Activated T-cell treated with anti-CD3 and anti-CD28 coated beads, Interleukin-2, amount 50 U/mL, for 4 hours (primary cell): Measurements from ENCODE around the gene PRPH2. TPM values are rescaled to one million over a fixed set of nuclear protein-coding genes. Genes with fewer than 3 reads are reported as not detected.
"Not testable (repeated sequence)": the region's sequence is repeated elsewhere in the genome, so short reads cannot be mapped to it uniquely, and the experiment has no call there.

Experiments
- ATAC-seq, 2 donors: fragments of 200-7000 bp; cut with Tn5 transposase; one replicate each; pipeline ENCODE4 v1.10.0; 2021
- DNase-seq: peaks from one replicate; pipeline ENCODE4 v3.0.0-alpha.2; 2020
- H3K27me3 Mint-ChIP-seq: one replicate; pipeline ENCODE4 v1.8.0; 2021; ENCODE audit warnings: low read depth, mixed read lengths
- H3K36me3 Mint-ChIP-seq: one replicate; pipeline ENCODE4 v1.8.0; 2022; ENCODE audit warnings: mixed read lengths; ENCODE audit not compliant: insufficient read depth
- H3K4me1 Mint-ChIP-seq: one replicate; pipeline ENCODE4 v1.8.0; 2021; ENCODE audit warnings: low read depth, mixed read lengths
- H3K4me3 Mint-ChIP-seq: one replicate; pipeline ENCODE4 v1.8.0; 2021; ENCODE audit warnings: mild to moderate bottlenecking, moderate library complexity, mixed read lengths
- H3K9me3 Mint-ChIP-seq: one replicate; pipeline ENCODE4 v1.8.0; 2021; ENCODE audit warnings: mixed read lengths
- total RNA-seq, 3 donors: library from RNA; stranded (reverse); gene quantifications; one replicate each; pipeline ENCODE4 v1.2.1, GENCODE V29; 2021

PRPH2 gene
- total RNA-seq, 3 donors from 2014 or later = 0.05 TPM; not detected in 2

- Mint-ChIP-seq H3K9me3 (no peaks in the 10 kb centered on the region), H3K4me3 (no peak overlapping the region), H3K27me3 (peaks cover 2% of the 10 kb centered on the region), H3K36me3 (no peaks in the 10 kb centered on the region), H3K4me1 (peaks cover 18% of the 10 kb centered on the region)
- no peak for DNase-seq
- no peak for ATAC-seq
Measured at GRCh38 chr6:42724825-42725224, 2.4 kb upstream of the PRPH2 start.

GRCh38 chr6:42720739-42721138, 1.7 kb downstream of the PRPH2 start:
- peaks cover under 1% of the 10 kb centered on the region for H3K4me1 Mint-ChIP-seq
- peaks cover 2% of the 10 kb centered on the region for H3K27me3 Mint-ChIP-seq
- DNase-seq (no peak), ATAC-seq (no peak)
- H3K9me3 Mint-ChIP-seq = no peaks in the 10 kb centered on the region
- no peak overlapping the region for H3K4me3 Mint-ChIP-seq
- H3K36me3 Mint-ChIP-seq = no peaks in the 10 kb centered on the region

DNA sequence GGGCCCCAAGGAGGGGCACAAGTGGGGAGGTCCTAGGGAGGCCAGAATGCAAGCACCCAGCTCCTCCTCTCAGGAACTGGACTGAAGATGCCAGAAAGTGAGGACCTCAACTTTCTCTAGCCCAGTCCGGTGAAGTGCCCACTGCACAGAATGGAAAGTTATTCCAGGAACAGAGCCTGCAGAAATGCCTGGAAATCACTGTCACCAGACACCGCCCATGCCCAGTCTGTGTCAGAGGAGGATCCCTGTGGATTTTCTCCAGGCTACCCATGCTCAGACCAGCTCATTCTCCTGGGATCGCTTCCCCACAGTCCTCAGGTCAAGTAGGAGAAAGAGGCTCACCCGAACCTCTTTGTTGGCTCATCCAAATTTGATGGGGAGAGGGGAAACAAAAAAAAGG, 6.5 kb downstream of the PRPH2 start:
- no peak for ATAC-seq
- peaks cover 2% of the 10 kb centered on the region for H3K27me3 Mint-ChIP-seq
- H3K4me3 Mint-ChIP-seq = no peak overlapping the region
- H3K4me1 Mint-ChIP-seq = no peaks in the 10 kb centered on the region
- H3K9me3 Mint-ChIP-seq = peaks cover 6% of the 10 kb centered on the region
- DNase-seq = no peak
- H3K36me3 Mint-ChIP-seq = no peaks in the 10 kb centered on the region

GRCh38 chr6:42714098-42714761, 8.2 kb downstream of the PRPH2 start:
- Mint-ChIP-seq H3K9me3 (peaks cover 6% of the 10 kb centered on the region), H3K36me3 (no peaks in the 10 kb centered on the region), H3K4me1 (no peaks in the 10 kb centered on the region), H3K4me3 (no peak overlapping the region), H3K27me3 (no peaks in the 10 kb centered on the region)
- ATAC-seq (no peak), DNase-seq (no peak)

DNA sequence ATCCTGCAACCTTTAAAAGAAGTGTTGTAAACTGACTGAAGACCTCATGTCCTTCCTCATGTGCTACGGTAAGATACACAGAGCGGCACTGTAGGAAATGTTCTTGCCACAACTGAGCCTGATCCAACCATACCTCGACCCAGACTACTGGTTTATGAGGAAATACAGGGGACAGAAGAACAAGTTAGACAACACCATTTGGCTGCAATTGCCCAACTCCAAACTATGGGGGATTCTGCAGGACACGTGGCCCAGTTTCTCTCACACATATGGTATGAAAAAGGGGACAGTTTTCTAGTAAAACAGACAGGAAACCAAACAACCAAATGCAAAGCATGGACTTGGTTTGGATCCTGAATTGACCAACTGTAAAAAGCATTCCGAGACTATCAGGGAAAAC, 10.5 kb downstream of the PRPH2 start:
- no peaks in the 10 kb centered on the region for H3K4me1 Mint-ChIP-seq
- no peak for ATAC-seq
- no peaks in the 10 kb centered on the region for H3K36me3 Mint-ChIP-seq
- H3K27me3 Mint-ChIP-seq = no peaks in the 10 kb centered on the region
- no peak for DNase-seq
- H3K9me3 Mint-ChIP-seq = peaks cover 6% of the 10 kb centered on the region
- no peak overlapping the region for H3K4me3 Mint-ChIP-seq

- no peaks in the 10 kb centered on the region for H3K4me1 Mint-ChIP-seq
- H3K9me3 Mint-ChIP-seq = peaks cover 6% of the 10 kb centered on the region
- H3K36me3 Mint-ChIP-seq = no peaks in the 10 kb centered on the region
- H3K27me3 Mint-ChIP-seq = no peaks in the 10 kb centered on the region
- H3K4me3 Mint-ChIP-seq = no peak overlapping the region
- DNase-seq (no peak), ATAC-seq (no peak)
Measured at GRCh38 chr6:42710316-42710715, 12.1 kb downstream of the PRPH2 start.

DNA sequence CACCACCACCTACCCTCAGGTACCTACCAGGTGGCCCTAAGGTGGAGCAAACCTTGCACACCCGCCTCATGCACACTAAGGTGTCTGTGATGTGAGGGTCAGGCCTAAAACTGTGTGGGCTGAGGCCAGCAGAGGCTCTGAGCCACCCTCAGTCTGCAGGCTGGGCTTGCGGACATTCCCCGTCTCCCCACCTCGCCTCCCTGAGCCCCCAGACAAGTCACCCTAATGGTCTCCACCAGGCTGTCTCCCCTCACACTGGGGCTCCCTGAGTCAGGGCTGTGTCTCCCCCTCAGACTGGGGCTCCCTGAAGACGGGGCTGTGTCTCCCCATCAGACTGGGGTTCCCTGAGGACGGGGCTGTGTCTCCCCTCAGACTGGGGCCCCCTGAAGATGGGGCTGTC, 12.5 kb downstream of the PRPH2 start:
- Mint-ChIP-seq H3K4me3 (no peak overlapping the region), H3K27me3 (no peaks in the 10 kb centered on the region), H3K9me3 (peaks cover 6% of the 10 kb centered on the region), H3K36me3 (no peaks in the 10 kb centered on the region), H3K4me1 (no peaks in the 10 kb centered on the region)
- DNase-seq = no peak
- ATAC-seq = no peak

DNA sequence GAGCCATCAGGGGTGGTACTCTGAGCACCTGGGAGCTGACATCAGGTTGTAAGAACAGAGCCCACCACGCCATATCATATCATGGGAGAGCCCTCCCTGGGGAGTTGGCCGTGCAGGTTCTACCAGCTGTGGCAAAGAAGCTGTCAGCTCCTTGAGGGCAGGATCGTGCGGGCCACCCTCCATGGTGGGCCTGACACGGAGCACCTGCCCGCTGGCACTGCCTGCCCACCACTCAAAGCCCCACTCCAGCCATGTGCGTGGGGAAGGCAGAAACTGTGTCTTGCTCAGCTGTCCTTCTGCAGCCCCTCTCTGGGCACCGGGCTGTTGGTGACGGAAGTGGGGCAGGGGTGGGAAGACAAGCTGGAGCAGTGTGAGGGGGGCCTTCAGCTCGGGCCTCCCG, 14.3 kb downstream of the PRPH2 start:
- DNase-seq (no peak), ATAC-seq (no peak)
- Mint-ChIP-seq H3K4me1 (no peaks in the 10 kb centered on the region), H3K9me3 (peaks cover 6% of the 10 kb centered on the region), H3K27me3 (no peaks in the 10 kb centered on the region), H3K36me3 (no peaks in the 10 kb centered on the region), H3K4me3 (no peak overlapping the region)

DNA sequence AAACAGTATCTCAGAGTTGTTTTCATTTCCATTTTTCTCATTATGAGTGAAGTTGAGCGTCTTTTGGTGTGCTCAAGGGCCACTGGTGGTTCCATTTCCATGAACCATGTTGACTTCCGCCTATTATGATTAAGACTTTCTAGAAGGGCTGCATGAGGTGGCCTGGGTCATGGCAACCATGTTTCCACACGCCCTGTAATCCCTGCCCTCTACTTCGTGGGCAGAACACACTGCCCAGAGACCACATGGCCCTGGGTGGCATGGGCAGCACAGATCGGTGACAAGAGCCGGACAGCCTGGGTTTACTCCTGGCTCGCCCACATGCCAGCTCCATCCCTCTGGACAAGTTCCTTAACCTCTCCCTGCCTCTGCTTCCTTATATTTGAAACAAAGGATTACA, 14.8 kb downstream of the PRPH2 start:
- H3K27me3 Mint-ChIP-seq = no peaks in the 10 kb centered on the region
- DNase-seq = no peak
- H3K36me3 Mint-ChIP-seq = no peaks in the 10 kb centered on the region
- ATAC-seq = no peak
- peaks cover 6% of the 10 kb centered on the region for H3K9me3 Mint-ChIP-seq
- H3K4me3 Mint-ChIP-seq = no peak overlapping the region
- H3K4me1 Mint-ChIP-seq = no peaks in the 10 kb centered on the region

DNA sequence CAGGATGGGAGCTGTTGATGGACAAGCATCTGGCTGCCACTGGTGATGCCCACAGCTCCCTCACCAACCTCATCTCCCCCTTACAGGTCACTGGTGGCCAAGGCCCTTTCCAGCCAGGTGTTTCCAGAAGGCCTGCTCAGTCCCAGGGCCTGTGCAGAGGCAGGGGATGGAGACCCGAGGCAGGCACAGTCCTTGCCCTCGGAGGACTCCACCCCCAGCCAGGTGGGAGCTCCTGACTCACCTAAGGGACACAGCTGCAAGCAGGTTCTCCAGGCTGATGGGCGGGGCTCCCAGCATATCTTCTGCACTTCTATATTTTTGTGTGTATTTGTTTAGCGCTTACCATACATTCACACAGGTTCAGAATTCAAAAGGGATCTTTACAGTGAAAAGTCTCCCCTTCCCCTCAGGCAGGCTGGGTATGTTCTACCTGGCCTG, 17.4 kb downstream of the PRPH2 start:
- Mint-ChIP-seq H3K27me3 (no peaks in the 10 kb centered on the region), H3K9me3 (no peaks in the 10 kb centered on the region), H3K36me3 (no peaks in the 10 kb centered on the region), H3K4me1 (no peaks in the 10 kb centered on the region), H3K4me3 (no peak overlapping the region)
- ATAC-seq (no peak), DNase-seq (no peak)

DNA sequence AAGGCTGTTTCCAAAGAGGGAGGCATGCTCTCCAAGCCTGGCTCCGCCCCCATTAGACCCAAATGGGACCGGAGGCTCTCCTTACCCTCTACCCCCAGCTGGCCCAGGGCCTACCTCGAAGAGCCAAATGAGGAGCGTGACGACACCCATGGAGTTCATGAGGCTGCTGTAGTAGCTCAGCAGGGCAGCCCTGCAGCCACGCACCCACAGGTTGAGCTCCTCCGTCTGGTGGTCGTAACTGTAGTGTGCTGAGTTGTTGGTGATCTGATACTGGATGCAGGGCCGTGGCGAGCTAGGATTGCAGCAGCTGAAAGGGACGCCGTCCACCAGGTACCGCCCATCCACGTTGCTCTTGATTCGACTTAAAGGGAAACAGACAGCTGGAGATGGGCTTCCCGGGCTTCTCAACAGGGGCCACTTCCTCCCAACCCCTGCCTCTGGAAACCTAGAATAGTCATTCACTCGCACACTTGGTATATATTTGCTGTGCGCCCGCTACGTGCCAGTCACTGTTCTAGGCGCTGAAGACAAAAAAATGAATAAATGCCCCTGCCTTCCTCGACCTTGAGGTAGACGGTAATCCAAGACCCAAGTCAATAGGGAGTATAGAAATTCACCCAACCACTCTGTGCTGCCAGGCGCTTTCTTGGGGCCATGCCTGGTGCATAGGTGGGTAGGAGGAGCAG, 18.0 kb downstream of the PRPH2 start:
- H3K4me1 Mint-ChIP-seq = no peaks in the 10 kb centered on the region
- DNase-seq (no peak), ATAC-seq (no peak)
- no peaks in the 10 kb centered on the region for H3K27me3 Mint-ChIP-seq
- no peaks in the 10 kb centered on the region for H3K9me3 Mint-ChIP-seq
- H3K36me3 Mint-ChIP-seq = no peaks in the 10 kb centered on the region
- H3K4me3 Mint-ChIP-seq = no peak overlapping the region

DNA sequence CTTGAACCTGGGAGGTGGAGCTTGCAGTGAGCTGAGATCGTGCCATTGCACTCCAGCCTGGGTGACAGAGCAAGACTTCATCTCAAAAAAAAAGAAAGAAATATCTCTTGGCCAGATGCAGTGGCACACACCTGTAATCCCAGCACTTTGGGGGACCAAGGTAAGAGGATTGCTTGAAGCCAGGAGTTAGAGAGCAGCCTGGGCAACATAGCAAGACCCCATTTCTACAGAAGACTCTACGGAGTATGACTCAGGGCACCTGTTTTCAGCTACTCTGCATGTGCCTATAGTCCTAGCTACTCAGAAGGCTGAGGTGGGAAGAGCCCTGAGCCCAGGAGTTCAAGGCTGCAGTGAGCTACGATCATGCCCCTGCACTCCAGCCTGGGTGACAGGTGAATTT, 19.6 kb downstream of the PRPH2 start:
- not testable (repeated sequence) for H3K4me1 Mint-ChIP-seq, H3K9me3 Mint-ChIP-seq, DNase-seq, H3K4me3 Mint-ChIP-seq, H3K27me3 Mint-ChIP-seq, H3K36me3 Mint-ChIP-seq, ATAC-seq

DNA sequence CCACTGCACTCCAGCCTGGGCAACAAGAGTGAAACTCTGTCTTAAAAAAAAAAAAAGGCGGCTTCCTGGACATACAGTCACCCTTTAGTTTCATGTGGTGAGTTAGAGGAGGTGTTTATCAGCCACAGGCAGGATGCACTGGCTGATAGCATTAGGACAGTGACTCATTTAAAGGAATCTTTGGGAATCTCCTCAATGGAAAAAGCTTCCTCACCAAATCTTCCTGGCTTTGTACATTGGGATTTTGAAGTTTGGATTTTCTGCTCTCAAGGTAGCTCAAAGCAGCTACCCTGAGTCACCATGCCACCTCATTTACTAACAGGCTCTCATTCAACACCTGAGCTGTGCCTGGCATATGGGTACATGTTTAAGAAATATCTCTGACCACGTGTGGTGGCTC, 20.2 kb downstream of the PRPH2 start:
- H3K27me3 Mint-ChIP-seq = no peaks in the 10 kb centered on the region
- DNase-seq = no peak
- no peak for ATAC-seq
- no peaks in the 10 kb centered on the region for H3K4me1 Mint-ChIP-seq
- H3K4me3 Mint-ChIP-seq = no peak overlapping the region
- H3K9me3 Mint-ChIP-seq = no peaks in the 10 kb centered on the region
- H3K36me3 Mint-ChIP-seq = no peaks in the 10 kb centered on the region

GRCh38 chr6:42698217-42698616, 24.2 kb downstream of the PRPH2 start:
- Mint-ChIP-seq H3K36me3 (peaks cover 13% of the 10 kb centered on the region), H3K9me3 (no peaks in the 10 kb centered on the region), H3K27me3 (no peaks in the 10 kb centered on the region), H3K4me3 (no peak overlapping the region), H3K4me1 (peaks cover 16% of the 10 kb centered on the region)
- ATAC-seq = no peak
- no peak for DNase-seq

DNA sequence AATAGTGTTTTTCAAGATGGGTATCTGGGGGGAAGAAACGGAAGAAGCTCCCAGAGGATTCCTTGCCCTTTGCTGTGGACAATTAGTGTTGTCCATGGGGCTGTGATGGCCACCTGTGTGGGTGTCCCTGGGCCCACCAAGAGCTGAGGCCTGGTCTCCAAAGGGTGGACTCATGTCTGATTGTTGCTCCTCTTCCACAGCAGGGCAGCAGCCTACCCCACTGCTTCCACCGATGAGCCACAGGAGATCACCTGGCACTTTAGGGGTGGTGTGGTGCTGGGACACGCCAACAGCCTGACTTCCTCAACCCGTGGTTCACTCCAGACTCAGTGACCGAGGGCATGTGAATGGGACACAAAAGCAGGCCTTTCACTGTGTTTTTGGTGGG, 25.1 kb downstream of the PRPH2 start:
- no peak overlapping the region for H3K4me3 Mint-ChIP-seq

More for the DNA sequence above, 25.1 kb downstream of the PRPH2 start:
- DNase-seq (no peak), ATAC-seq (no peak)
- Mint-ChIP-seq H3K4me1 (peaks cover 25% of the 10 kb centered on the region), H3K36me3 (peaks cover 16% of the 10 kb centered on the region), H3K27me3 (no peaks in the 10 kb centered on the region), H3K9me3 (no peaks in the 10 kb centered on the region)
